Mesothelial cell of epicardium (in vitro differentiated cells): ENCODE data around the gene FRMD5. TPM values are rescaled to one million over a fixed set of nuclear protein-coding genes. Genes with fewer than 3 reads are reported as not detected.

Experiments
- DNase-seq, 2 experiments: peaks; one replicate each; pipeline ENCODE4 v3.0.0; 2021; ENCODE audit warnings: low spot score in 2 of 2; ENCODE audit not compliant: unreplicated experiment in 2 of 2
- H3K27ac Mint-ChIP-seq: 2 replicates; pipeline ENCODE4 v1.8.0; 2021; ENCODE audit warnings: mixed read lengths
- H3K27me3 Mint-ChIP-seq: 2 replicates; pipeline ENCODE4 v1.8.0; 2021; ENCODE audit warnings: low read depth, mixed read lengths
- H3K36me3 Mint-ChIP-seq: 2 replicates; pipeline ENCODE4 v1.8.0; 2021; ENCODE audit warnings: mixed read lengths
- H3K4me1 Mint-ChIP-seq: 2 replicates; pipeline ENCODE4 v1.8.0; 2021; ENCODE audit warnings: mixed read lengths
- H3K4me3 Mint-ChIP-seq: 2 replicates; pipeline ENCODE4 v1.8.0; 2021; ENCODE audit warnings: mild to moderate bottlenecking, moderate library complexity, mixed read lengths
- H3K9me3 Mint-ChIP-seq: 2 replicates; pipeline ENCODE4 v1.8.0; 2021; ENCODE audit warnings: mixed read lengths
- total RNA-seq: library from RNA; stranded (reverse); gene quantifications from 3 replicates; pipeline ENCODE4 v1.2.1, GENCODE V29; 2021
- TF ChIP-seq, protein P1 (sequence below): fragments of 200-600 bp; sonication (generic); IDR thresholded peaks from one replicate; pipeline ENCODE4 v1.5.0; 2021; ENCODE audit warnings: antibody characterized with exemption; ENCODE audit not compliant: unreplicated experiment

The FRMD5 gene
- total RNA-seq, 1 donor from 2014 or later: 2.5 TPM

DNA sequence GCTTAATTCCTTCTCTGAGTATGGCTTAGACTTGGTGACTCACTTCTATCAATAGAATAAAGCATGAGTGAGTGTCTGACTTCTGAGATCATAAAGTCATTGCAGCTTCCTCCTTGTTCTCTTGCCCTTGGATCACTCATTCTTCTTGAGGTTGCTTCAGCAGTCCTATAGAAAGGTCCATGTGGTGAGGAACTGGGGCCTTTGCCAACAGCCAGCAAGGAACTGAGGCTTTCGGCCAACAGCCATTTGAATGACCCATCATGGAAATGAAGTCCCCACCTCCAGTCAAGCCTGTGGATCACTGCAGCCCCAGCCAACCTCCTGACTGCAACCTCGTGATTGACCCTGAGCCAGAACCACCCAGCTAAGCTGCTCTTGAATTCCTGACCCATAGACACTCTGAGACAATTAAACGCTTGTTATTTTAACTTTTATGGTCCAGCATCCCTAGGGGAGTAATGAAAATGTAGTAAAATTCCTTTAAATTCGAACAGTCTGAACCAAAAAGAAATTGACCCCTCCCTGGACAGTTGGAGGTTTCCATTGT is 283.8 kb downstream of the FRMD5 start:
- TF ChIP-seq, protein P1, sequence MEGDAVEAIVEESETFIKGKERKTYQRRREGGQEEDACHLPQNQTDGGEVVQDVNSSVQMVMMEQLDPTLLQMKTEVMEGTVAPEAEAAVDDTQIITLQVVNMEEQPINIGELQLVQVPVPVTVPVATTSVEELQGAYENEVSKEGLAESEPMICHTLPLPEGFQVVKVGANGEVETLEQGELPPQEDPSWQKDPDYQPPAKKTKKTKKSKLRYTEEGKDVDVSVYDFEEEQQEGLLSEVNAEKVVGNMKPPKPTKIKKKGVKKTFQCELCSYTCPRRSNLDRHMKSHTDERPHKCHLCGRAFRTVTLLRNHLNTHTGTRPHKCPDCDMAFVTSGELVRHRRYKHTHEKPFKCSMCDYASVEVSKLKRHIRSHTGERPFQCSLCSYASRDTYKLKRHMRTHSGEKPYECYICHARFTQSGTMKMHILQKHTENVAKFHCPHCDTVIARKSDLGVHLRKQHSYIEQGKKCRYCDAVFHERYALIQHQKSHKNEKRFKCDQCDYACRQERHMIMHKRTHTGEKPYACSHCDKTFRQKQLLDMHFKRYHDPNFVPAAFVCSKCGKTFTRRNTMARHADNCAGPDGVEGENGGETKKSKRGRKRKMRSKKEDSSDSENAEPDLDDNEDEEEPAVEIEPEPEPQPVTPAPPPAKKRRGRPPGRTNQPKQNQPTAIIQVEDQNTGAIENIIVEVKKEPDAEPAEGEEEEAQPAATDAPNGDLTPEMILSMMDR: no peak
- Mint-ChIP-seq H3K36me3 (no peaks in the 10 kb centered on the region), H3K4me1 (peaks cover 20% of the 10 kb centered on the region), H3K9me3 (no peaks in the 10 kb centered on the region), H3K27me3 (no peaks in the 10 kb centered on the region), H3K27ac (no peak overlapping the region), H3K4me3 (no peak overlapping the region)
- DNase-seq: no peak

DNA sequence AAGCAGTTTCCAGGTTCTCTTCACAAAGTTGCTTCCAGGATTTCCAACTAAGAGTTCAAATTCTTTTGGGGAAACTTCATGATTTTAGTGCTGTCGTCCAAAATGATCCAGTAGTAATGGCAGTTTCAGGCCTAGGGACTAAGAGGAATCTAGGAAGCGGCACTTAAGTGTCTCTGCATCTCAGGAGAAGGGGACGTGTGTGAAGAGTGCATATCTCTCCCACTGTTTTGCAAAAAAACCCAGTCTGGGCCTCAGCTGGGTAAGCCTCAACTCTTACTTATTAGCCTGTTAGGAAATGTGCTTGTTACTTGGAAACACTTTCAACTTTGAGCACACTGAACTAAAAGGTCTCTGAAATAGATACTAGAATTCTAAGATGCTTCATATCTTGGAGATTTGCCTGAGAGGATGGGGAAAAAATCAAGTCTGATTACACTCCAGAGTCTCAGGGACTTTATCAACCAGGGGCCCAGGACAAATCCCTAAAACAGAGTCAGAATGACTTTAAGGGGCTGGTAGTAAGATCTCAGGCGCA is 286.5 kb downstream of the FRMD5 start:
- TF ChIP-seq, protein P1: no peak
- Mint-ChIP-seq H3K4me1 (peaks cover 14% of the 10 kb centered on the region), H3K27me3 (no peaks in the 10 kb centered on the region), H3K9me3 (no peaks in the 10 kb centered on the region), H3K27ac (no peak overlapping the region), H3K36me3 (no peaks in the 10 kb centered on the region), H3K4me3 (no peak overlapping the region)
- DNase-seq: no peak

DNA sequence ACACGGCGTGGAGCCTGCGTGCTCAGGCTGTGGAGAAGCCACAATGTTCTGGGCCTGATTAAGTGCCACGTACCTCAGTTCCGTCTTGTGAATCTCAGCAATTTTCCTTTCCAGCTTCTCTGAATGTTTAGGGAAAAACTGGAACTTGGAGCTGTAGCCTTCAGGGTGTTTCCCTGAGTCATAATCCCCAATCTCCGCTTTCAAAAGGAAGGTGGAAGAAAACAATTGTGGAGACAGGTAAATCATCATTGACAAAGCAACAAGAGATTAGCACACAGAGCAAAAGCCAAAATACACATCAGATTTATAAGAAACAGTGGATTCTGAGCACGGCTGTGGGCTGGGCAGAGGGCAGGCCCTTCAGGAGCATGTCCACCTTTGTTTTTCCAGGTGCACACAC is 289.3 kb downstream of the FRMD5 start:
- no peaks in the 10 kb centered on the region for H3K36me3 Mint-ChIP-seq
- no peaks in the 10 kb centered on the region for H3K27me3 Mint-ChIP-seq
- peaks cover 5% of the 10 kb centered on the region for H3K4me1 Mint-ChIP-seq
- no peak for DNase-seq
- no peak overlapping the region for H3K4me3 Mint-ChIP-seq
- TF ChIP-seq, protein P1: no peak
- no peak overlapping the region for H3K27ac Mint-ChIP-seq
- no peaks in the 10 kb centered on the region for H3K9me3 Mint-ChIP-seq

DNA sequence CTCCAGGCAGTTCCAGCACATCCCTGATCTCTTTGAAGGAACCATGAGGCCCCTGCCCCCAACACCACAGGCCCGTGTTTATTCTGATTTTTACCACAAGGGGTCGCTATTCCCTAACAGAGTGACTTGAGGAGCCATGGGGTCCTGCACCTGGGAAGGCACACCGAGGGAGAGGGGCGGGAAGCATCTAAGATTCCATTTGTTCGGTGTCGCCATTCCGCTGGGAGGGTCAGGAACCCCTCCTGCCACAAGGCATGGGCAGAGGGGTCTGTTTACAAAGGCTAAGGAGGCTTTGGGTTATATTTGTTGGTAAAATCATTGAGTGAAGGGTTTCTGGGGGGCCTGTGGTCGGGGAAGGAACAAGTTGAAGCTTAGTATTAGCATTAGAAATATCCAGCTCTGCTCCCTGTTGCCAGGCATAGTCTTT is 291.2 kb downstream of the FRMD5 start:
- Mint-ChIP-seq H3K9me3 (no peaks in the 10 kb centered on the region), H3K4me3 (no peak overlapping the region), H3K27me3 (no peaks in the 10 kb centered on the region), H3K4me1 (peaks cover 5% of the 10 kb centered on the region), H3K36me3 (no peaks in the 10 kb centered on the region), H3K27ac (no peak overlapping the region)
- TF ChIP-seq, protein P1: peak; percentile 92
- peak; percentile 53 to 78 for DNase-seq

DNA sequence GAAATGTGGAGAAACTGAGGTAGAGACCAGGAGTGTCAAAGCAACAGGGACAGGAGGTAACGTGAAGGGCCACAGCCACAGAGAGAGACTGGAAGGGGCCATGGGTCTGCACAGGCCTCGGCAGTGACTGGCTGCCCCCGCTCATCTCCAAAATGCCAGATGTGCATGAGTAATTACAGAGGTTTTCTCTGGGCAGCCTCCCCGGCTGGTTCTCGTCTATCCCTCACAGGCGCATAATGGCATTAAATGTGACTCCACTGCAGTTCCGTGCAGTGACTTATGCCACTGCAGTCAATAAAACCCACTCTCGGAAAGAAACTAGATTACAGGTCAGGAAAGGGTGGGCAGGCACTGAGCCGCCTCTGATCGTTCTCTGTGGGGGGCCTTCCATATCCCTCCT is 293.6 kb downstream of the FRMD5 start:
- H3K27ac Mint-ChIP-seq: no peak overlapping the region
- no peak for DNase-seq
- H3K4me1 Mint-ChIP-seq: peaks cover 5% of the 10 kb centered on the region
- H3K27me3 Mint-ChIP-seq: no peaks in the 10 kb centered on the region
- TF ChIP-seq, protein P1: no peak
- no peaks in the 10 kb centered on the region for H3K36me3 Mint-ChIP-seq
- H3K4me3 Mint-ChIP-seq: no peak overlapping the region
- no peaks in the 10 kb centered on the region for H3K9me3 Mint-ChIP-seq
